Medulla oblongata (tissue), 1 donor: ENCODE measurements around the gene SLC9A8.

Experiments used
- DNase-seq: peaks from one replicate; pipeline ENCODE4 v3.0.0-alpha.2; 2015; ENCODE audit errors: extremely low spot score

SLC9A8 gene

DNA sequence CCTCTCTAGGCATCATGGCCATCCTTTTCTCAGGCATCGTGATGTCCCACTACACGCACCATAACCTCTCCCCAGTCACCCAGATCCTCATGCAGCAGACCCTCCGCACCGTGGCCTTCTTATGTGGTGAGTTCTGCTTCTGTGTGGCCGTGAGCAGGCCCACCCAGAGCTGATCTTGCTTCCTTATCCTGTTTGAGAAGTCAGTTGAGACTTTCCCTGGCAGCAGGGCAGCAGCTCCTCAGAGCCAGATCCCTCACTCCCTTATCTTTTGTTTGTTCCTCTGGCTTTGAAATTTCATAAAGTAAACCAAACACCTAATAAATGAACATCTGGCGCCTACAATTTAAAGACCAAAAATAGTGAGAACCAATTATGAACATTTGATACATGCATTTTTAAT is 62.1 kb downstream of the SLC9A8 start:
- no peak for DNase-seq

DNA sequence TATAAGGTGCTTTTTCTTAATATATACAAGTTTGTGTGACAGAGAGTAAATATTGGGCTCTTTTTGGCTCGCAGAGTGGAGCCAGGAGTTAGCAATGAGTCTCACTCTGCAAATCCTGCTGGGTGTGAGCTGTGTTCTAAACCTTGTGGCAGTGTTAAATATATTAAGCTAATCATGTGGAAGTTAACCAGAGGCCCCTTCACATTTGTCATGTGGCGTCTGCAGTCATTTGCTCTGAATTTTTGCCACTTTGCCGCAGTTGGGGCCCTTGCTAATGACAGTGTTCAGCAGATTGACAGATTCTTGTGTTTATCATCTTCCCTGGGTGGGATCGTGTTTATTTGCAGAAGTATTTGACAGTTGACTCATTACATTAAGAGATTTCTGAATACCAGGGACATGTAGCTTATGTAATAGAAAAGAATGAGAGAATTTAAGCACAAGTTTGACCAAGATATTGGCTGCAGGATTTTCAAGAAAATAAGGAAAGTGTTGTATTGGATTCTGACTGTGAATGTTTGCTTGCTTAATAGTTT is 64.8 kb downstream of the SLC9A8 start:
- DNase-seq, result no peak

DNA sequence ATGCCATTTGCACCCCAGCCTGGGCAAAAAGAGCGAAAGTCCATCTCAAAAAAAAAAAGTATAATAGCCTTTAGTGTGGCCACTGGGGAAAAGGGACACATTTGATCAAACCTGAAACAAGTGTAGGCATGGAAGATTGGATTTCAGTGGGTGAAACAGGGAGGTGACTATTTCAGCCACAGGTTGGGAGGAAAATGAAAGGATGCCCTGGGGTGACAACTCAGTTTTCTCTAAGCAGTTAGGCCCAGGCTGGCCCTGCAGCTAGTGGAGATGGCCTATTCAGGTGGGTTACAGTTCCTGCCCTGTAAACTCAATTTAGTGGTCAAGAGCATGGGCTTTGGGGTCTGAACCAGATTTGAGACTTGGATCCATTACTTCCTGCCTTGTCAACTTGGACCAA is 66.3 kb downstream of the SLC9A8 start:
- DNase-seq, result no peak

DNA sequence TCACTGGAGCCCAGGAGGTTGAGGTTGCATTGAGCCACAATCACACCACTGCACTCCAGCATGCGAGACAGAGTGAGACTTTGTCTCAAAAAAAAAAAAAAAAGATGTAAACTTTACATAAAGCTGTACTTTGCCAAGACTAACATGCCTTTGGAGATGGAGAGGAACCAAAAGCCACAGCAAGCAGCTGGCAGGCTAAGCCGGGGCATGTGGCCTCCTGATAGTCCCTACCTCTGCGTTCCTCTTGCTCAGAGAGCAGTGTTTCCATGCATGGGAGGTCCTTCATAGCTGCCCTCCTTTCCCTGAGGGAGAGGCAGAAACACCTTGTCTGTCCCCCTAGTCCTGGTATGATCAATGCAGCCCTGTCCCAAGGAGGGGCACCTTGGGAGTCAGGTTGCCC is 67.5 kb downstream of the SLC9A8 start:
- no peak for DNase-seq

DNA sequence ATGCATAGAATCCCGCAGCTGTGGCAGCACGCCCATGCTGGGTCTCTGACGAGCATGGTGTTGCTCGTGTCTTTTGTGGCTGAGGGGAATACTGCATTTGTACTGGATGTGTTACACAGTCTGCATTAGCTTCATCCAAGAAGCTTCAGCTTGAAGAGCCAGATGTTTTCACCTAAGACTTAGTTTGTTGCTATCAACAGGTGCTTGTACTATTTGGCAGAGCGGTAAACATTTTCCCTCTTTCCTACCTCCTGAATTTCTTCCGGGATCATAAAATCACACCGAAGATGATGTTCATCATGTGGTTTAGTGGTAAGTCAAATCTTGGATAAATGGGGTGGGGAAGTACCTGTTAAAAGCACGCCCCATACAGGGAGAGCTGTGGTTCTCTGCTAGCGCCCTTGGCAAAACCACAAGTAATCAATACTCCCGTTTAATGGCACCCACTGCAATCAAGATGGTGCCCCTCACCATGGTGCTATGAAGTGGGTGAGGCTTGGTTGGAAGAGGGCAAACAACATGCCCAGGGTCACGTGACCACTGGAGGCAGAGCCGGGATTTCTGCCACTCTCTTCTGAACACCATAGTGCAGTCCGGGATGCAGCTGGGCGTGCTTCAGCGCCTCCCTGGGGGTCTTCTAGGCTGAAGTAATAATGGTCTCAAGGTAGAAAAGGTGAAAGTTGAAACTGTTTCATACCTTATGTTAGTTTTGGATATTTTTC is 68.3 kb downstream of the SLC9A8 start:
- DNase-seq, result no peak

DNA sequence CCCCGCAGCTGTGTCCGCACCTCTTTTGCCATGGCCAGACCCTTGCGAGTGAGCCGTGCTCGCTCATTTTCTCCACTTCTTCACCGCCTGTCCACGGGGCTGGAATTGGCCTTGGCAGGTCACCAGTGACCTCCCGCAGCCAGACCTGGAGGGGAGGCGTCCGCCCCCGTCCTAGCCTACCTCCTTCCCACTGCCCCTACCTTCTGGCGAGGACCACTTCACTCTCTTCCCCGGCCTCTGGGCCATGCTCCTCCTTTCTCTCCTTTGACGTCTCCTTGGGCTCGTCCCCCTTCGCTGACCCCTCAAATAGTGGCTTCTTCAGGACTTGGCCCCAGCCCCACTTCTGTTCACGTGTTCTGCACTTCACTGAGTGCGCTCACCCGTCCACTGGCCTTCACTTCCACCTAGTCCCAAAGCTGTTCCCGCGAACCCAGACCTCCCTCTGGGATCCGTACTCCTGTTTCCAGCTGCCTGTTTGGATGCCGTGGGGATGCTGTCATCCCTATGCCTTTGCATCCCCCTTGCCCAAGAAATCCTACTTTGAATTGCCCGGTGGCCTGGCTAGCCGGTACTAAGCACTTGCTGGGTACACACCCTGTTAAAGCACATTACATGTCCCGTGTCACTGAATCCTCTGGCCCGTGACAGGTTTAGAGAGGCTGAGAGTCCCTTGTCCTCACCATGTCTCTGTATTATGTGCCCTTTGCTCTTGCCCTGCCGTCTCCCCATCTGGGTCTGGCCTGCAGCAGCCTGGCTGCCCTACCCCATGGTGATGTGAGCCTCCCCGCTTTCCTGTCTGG is 69.7 kb downstream of the SLC9A8 start:
- DNase-seq, result no peak

DNA sequence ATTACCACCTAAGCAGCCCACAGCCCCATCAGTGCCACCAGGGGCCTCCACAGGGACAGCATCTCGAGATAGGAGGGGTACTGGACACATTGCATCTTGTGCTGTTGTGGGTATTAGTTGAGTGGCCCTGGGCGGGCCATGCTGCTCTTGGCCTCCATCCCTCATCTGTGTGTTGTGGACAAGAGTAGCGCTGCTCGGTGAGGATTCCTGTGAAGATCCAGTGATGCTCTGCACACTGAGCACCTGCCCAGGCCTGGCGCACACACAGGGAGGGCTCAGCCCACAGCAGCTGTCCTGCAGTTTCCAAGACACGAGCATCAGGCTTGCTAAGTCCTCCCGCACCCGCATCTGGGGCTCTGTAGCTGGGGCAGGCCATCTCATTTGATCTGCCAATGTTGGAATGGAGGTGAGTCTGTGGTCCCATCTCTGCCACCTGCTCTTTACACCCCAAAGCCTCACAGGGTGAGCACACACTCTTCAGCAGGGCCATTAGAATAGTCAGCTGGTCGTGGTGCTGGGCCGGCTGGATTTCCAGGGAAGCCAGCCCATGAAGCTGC is 70.7 kb downstream of the SLC9A8 start:
- no peak for DNase-seq

DNA sequence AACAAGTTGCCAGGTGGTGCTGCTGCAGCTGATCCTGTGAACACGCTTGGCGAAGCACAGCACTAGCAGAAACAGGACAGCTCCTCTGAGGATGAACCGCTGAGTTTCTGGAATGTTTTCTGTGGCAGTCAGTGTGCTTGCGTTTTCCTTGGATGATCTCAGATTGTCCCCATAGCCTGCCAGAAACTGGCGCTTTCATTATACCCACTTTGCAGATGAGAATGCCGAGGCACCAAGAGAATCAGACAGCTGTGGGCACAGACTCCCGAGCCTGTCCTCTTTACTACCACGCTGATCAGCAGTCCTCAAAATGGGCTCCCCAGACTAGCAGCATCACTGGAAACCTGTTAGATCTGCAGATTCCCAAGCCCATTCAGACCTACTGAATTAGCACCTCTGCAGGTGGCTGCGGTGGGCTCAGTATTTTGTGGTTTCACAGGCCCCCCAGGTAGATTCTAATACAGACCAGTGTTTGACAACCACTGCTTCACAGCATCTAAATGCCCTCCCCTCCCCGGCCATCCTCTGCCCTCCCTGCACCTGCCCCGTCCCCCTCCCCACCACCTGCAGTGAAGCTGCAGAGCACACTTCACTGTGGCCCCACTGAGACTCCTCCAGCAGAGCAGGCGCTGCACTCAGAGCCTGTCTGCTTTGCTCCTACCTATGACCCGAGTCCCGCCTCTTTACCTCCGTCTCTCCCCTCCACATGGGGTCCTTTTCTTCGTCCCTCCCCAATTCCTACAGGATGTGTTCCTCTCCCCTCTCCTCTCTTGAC is 73.1 kb downstream of the SLC9A8 start:
- DNase-seq, result no peak

DNA sequence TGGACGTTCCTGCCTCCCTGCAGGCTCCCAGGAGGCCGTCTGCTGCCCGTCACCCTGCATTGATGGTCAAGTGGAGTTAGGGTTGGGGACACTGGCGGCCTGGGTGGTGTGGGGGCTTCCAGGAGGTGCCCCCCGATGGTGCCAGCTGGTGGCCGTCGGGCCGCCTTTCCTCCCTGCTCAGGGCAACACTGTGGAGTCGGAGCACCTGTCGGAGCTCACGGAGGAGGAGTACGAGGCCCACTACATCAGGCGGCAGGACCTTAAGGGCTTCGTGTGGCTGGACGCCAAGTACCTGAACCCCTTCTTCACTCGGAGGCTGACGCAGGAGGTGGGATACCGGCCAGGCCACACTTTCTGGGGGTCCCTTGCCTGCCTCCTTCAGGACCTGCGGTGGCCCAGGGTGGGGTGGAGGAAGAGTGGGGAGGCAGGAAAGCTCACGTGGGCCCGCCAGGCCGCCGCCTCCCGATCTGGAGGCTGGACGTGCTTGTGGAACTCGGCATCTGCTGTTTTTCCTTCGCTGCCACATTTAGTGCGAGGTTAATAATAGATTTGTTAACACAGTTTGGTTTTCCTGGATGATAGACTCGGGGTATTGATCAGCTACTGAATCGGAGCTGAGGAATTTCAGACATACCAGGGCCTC is 74.1 kb downstream of the SLC9A8 start:
- no peak for DNase-seq

DNA sequence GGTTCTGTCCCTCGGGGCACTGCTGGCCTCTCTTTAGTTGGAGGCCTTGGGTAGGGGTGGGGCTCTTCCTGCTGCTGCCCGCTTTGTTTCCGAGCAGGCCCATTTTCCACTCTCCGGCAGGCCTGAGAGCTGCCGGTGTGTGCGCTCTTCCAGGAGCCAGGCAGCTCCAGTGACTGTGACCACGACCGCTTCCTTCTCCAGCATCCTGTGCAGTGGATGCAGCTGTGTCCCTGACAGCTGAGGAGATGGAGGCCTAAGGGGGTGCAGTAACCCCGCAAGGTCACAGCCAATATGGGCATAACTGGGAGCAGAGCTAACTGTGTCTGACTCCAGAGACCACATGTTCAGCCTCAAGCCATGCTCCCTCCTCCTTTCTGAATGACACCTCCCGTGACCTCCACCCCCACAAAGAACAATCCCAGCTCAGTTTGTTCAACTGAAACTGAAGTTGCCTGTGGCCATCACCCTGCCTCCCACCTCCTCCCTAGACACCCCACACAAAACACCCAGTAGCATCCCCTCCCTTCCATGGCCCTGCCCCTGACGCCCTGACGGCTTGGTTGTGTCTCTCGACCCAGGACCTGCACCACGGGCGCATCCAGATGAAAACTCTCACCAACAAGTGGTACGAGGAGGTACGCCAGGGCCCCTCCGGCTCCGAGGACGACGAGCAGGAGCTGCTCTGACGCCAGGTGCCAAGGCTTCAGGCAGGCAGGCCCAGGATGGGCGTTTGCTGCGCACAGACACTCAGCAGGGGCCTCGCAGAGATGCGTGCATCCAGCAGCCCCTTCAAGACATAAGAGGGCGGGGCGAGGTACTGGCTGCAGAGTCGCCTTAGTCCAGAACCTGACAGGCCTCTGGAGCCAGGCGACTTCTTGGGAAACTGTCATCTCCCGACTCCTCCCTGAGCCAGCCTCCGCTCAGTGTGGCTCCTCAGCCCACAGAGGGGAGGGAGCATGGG is 74.9 kb downstream of the SLC9A8 start:
- peak; percentile 47 for DNase-seq

DNA sequence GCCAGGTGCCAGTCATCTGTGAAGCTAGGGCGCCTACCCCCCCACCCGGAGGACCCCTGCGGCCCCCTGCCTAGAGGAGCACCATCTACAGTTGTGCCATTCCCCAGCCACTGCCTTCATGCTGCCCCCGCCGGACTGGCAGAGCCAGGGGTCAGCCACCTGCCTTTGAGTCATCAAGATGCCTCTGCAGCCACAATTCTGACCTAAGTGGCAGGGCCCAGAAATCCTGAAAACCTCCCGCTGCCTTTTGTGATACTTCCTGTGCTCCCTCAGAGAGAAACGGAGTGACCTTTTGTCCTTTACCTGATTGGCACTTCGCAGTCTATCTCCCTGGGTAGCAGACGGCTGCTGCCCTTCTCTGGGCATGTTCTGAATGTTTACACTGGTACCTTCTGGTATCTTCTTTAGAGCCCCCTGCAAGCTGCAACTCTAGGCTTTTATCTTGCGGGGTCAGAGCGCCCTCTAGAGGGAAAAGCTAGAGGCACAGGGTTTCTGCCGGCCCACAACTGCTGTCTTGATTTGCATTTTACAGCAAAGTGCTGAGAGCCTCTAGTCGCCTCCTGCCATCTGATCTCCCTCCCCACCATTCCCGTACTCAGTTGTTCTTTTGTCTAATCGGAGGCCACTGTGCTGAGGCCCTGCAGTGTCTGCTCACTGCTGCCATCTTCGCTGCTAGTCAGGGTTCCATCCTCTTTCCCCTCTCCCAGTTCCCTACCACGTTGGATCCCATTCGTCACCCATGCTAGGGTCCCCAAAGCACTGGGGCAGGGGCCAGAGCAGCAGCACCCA is 75.8 kb downstream of the SLC9A8 start:
- peak; percentile 94 for DNase-seq

DNA sequence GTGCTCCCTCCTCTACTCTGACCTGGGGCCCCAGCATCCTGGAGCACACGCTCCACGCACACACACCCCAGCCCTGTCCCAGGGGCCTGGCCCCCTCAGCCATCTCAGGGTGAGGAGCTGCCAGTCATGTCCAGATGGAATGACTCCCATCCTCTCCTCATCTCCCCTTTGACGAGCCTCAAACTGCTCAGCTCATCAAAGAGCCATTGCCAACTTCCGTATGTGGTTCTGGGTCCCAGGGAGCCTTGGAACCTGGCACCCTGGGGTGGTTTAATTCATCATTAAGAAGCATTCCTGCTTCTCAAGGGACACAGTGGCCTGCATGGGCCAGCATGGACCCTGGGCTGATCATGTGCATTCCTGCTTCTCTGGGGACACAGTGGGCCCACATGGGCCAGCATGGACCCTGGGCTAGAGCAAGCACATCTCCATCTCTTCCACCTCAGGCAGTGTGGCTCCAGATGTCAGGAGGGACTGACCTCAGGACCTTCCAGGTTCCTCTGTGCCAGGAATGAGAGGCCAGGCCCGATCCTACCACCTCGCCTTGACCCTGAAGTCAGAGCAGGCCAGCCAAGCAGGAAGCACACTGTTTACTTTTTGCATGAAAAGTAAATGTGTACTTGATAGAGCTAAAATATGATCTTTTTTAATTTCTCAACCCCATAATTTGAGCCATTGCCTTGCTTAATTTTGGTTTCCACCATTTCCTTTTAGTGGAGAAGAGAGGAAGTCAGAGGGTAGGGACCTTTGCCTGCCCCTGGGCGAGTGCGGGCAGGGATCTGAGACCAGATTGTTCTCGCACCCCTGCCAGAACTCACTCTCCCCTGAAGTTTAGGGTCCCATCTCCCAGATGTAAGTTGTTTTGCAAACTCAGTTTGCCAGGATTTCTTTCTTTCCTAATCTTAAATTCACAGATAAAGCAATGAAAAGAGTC is 76.6 kb downstream of the SLC9A8 start:
- no peak for DNase-seq

DNA sequence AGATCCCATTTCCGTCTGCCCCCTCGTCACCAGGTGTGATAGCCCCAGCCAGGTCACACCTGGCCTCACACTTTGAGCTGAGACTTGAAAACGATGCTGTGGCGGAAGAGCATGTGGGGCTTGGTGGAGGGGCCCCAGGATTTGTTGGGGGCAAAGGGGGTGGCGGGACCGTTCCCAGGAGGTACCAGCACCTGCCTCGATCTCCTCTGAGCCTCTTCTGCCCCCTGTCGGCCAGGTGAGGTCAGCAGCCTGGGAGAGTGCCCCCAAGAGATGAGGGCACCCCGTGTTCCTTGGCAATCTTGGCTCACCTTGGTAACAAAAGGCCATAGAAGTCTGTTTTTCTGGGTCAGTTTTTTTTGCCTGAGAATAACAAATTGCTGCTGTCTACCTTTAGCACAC is 77.3 kb downstream of the SLC9A8 start:
- no peak for DNase-seq

DNA sequence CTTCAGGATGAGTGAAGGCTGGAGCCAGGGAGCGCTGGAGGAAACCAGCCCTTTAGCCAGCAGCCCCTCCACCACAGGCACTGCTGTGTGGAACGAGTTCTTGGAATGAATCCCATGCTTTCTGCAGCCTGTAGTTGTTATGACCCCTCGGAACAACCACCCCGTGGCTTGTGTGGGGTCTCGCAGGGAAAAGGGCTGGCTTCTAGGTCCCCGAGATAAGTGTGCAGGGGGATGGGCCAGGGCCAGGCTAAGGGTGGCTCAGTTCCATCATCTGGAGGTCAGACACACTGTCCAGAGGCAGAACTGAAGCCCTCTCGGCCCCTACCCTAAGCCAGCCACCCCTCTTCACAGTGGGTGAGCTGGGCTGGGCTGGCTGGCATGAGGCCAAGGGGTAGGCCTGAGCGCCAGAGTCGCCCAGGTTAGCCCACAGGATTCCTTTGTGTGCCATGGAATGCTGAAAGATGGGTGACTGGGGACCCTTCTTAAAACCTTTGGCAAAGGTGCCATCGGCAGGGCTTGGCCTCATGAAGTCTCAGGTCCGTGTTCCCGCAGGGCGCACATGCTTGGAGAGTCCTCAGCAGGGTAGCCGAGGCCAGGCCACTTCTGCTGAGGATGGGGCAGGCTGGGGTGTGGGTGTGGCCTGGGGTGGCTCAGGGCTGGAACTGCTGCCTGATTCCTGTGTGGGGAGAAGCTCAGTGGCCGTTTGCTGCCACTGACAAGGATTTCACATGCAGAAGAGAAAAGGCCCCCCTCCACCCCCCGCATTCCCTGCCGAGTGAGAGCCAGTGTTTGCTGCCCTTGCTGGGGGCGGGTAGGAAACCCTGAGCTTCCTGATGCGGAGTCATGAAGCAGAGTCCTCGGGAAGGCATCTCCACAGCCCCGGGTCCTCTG is 78.1 kb downstream of the SLC9A8 start:
- DNase-seq, result peak; percentile 41

DNA sequence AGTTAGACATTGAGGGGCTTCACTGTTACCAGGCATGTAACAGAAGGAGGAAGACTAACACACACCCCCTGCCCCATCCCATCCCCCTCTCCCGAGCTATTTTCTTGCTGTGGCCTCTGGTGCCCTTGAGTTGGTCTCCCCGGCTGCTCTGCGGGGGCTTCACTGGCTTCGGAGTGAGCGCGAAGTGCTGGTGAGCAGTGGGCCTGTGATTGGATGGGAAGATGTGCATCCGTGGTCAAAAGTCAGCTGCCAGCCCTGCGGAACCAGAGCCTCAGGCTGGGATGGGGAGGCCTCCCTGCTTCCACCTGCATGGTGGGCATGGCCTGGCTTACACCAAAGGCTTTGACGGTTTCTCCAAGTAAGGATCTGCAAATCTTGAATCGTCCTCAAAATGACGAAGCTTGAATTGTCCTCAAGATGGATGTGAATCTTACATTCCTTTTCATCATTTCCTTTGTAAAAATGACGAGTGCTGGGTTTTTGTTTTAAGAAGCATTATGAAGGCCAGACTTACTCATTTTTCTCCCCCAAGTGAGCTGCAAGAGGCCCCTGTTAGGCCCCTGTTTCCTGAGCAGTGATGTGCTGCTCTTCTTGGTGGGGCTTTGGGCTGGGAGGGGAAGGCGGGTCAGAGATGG is 79.0 kb downstream of the SLC9A8 start:
- no peak for DNase-seq

DNA sequence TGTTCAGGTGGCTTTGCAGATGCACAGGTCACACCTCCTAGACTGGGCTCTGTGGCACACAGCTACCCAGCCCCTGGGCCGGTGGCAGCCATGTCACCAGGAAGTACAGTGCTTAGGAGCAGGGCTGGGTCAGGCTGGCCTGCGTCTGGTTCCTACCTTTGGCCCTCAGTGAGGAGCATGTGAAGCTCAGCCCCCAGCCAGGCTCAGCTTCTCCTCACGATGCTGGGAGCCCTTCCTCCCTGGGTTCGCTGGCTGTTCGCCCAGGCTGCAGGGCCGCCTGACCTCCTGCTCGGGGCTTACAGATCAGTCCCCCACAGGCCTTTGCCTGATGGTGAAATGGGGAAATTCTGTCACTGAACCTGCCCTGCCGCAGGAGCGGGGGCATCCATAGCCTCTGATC is 79.6 kb downstream of the SLC9A8 start:
- DNase-seq, result peak; percentile 66

DNA sequence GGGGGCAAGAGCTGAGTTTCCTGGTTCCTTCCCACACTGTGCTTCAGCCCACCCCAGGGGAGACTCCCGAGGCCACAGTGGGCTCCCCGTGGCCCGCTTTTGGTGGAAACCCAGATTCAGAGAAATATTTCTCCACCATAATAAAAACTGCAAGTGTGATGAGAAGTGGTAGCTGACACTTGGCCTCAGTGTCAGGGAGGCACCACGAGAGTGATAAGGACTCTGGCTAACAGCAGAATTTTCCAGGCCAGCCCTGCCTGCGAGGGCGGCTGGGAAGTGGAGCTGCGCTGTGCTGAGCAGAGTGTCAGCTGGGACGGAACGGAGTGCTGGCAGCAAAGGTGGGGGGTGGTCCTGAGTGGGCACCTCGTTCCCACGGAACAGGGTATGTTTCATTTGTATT is 80.2 kb downstream of the SLC9A8 start:
- DNase-seq, result no peak
